Measurements from ENCODE around the gene APOL2.
"Not testable (repeated sequence)": the region's sequence is repeated elsewhere in the genome, so short reads cannot be mapped to it uniquely, and the experiment has no call there.

Gene APOL2

DNA sequence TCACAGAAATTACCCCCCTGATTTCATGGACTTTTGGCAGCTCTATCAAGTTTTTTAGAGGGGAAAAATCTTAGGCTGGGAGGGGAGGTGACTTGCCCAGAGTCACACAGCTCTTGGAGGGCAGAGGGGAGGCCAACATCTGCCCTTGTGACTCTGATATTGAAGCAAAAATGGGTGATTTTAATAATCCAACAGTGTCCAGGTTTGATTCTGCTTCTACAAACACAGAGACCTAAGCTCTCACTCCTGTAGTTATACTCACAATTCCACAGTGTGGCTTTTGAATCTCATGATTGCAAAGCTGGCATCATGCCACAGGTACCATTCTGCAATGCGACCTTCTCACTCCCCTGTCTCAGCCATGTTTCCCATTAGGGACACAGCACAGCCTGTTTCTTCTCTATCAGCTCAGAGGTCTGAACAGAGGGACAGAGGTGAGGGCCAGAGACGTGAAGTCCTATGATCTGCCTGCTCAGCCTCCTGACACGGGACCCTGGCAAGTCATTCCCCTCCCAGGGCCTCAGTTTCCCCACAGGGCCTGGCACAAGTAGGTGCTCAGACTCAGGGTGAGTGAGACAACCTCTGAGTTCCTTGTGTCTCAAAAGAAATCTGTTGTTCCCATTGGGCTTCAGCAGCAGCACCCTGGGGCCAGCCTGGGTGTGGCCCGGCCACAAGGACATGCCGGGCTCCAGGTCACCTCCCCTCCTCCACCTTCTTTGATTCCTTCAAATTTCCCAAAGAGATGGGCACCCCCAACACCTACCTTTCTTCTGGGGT lies 766 bp downstream of the APOL2 start:
- no peak for DNase-seq

DNA sequence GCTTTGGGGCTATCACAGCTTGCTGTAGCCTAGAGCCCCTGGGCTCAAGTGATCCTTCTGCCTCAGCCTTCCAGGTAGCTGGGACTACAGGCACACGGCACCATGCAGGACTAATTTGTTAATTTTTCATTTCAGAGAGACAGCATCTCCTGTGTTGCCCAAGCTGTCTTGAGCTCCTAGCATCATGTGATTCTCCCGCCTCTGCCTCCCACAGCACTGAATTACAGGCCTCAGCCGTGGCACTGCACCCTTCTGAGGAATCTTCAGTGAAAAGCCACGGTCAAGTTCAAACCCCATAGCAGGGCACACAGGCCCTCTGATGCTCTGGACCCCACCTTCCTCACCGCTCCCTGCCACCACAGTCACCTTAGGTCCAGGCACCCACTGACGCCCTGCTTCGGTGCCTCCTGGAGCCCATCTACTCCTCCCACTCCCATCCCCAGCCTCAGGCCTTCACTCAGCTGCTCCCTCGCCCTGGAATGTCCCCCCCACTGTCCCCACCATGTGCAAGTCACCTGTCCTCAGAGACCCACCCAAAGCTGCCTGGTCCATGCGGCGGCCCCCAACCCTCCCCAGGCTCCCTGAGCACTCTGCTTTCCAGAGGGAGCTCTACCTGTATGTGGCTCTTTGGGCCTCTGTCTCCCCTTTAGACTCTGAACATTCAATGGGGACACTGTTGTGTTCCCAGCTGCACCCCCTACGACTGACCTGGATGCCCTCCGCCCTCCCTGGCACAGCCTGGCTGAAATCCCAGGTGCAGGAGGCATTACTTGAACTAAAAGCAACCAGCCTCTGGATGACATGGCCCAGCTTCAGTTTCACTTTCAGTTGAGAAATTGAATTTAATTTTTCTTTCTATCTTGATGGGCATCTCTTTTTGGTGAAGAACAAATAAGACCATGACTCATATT lies 1.6 kb downstream of the APOL2 start:
- DNase-seq: no peak

DNA sequence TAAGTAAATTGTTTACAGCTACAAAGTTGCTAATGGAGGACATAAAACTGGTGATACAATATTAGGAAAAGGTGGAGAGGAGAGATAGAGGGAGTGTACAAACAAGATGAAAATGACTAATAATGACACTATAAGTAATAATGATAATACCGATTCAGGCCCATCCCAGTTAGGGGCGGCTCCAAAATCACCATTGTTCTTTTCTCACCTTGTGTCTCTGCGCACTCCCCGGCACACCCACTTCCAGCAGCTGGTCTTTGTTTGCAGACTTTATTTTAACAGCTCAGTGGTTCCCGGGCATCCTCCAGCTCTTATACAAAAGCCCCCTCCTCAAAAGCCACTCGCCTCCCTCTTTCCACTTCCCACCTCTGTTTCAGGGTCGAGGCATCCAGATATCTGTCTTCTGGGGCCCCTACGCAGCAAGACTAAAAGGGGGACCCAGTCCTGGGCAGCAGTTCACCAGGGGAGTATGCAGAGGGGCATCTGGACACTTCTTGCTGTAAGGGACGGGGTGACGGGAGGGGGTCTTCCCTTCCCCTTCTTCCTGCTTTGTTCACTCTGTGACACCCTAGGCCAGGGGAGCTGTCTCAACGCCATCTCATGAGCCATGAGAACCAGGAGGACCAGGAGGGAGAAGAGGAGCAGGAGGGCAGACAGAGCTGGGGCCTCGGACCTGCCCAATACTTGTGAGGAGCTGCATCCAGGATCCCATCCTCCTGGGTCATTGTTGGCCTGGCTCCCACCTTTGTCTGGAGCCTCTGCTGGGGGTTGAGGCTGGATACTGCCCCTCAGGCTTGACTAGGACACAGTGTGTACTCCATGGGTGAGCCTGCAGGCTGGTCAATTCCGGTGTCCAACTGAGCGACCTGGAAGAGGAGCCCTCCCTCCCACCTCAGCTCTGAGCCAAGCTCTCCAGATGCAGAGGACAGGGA lies 2.7 kb downstream of the APOL2 start:
- no peak for DNase-seq

- no peak for DNase-seq
Measured at GRCh38 chr22:36235585-36235984, 3.7 kb downstream of the APOL2 start.

DNA sequence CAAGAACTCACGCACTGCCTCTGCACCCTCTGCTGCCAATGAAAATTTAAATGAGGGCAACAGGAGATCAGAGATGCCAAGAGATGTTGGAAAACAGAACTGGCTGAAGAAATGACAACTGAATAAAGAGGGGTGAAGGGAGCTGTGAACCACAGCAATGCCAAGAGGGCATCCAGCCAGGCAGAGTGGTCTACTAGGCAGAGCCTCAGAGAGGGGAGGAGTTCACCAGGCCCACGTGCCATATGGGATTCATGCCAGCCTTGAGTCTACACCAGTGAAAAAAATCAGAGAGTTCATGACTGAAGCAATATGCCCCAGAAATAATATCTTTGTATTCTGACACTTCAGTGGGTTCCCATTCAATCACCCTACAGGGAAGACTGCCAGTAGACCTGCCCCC lies 4.4 kb downstream of the APOL2 start:
- no peak for DNase-seq

DNA sequence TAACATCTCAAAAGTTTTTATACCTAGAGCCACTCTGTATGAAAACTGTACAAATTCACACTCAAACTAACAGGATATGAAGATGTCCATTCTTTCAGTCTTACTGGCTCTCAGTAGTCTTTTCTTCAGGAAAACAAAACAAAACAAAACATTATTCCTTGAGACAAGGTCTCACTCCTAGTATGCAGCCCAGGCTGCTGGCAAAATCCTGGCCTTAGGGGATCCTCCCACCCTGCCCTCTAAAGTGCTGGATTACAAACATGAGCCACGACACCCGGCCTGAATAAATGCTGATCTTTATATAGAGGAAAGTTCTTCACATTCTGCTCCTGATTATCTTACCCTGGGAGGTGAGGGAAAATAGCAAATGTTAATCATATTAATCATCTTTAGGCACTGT lies 5.1 kb downstream of the APOL2 start:
- DNase-seq: no peak

- no peak for DNase-seq
Measured at GRCh38 chr22:36233796-36234195, 5.5 kb downstream of the APOL2 start.

DNA sequence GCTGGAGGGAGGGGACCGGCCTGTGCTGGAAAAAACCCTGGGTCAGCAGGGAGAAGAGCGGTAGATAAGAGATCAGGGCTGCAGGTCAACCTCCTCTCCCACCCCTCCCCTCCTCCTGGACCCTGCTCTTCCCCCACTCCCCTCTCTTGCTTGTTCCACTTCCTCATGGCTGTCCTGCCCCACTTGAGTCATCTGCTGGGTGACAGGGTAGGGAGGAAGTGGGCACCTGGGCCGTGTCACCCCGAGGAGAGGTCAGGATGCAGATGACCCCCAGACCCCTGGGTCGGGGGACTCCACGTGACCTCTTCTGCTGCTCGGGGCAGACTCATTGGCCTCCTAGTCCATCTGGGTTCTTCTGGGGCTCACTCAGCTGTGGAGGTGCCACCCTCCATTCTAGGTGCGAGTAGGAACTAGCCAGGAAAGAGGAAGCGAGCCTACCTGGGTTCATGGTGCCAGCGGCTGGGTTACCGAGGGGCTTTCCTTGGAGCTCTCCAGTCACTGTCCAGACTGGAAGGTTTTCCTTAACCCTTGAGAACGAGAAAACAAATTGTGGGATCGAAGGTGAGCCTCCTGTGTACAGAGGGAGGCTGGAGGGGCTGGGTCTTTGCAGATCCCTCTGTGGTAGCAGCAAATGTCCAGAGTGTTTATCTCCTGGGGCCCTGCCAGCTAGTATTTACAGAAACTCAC lies 6.5 kb downstream of the APOL2 start:
- no peak for DNase-seq

GRCh38 chr22:36231051-36231450 lies 8.3 kb downstream of the APOL2 start:
- not testable (repeated sequence) for DNase-seq

GRCh38 chr22:36229649-36230048 lies 9.7 kb downstream of the APOL2 start:
- not testable (repeated sequence) for DNase-seq

DNA sequence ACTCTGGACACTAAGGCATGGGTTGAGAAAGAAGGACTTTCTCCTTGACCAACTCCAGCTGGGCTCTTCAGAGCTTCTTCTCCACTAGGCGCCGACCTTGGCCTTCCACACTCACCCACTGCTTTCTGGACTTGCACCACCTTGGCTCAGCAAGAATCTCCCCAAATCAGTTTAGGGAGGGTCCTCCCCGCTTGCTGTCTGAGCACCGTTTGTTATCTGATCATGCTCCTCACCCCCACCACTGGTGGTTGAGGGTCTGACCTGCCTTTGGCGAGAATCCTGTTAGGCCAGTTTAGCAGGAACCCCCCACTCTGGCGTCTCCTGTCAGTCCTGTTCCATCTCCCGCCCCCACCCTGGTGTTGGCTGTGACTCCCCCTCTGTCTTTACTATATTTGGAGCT lies 10.4 kb downstream of the APOL2 start:
- DNase-seq: no peak

DNA sequence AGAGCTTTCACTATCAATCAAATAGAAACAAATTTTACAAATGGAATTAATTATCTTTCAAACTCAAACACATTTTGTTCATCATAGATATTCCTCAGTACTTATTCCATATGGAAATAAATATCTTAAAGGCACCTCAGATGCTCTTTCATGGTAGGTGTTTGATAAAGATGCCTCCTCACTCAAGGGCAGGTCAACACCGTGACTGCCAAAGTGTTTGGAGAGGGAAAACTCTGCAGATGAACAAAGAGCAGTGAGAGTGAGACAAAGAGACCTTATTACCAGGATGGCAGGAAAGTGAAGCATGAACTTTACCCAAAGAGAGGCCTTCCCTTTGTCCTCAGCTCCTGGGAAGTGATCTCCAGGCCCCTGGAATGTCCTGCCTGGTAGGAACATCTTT lies 11.0 kb downstream of the APOL2 start:
- not testable (repeated sequence) for DNase-seq

- DNase-seq: no peak
Measured at GRCh38 chr22:36227806-36228205, 11.5 kb downstream of the APOL2 start.

DNA sequence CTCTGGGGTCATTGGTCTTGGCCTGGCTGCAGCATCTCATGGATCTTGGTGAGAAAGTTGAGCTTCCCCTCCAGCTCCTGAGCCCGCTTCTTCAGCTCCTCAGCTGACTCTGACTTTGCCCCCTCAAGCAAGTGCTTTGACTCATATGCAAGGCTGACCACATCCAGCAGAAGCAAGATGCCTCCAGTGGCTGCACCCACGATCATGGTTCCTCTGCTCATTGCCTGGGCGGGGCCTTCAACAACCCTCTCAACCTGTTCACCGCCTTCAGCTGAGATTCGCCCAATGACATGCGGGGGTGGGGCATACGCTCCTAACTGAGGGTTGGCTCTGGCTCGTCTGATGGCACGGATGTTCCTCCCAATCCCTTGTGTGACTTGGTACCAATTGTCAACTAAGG lies 11.9 kb downstream of the APOL2 start:
- DNase-seq: no peak

- no peak for DNase-seq
Measured at GRCh38 chr22:36226189-36226588, 13.1 kb downstream of the APOL2 start.

DNA sequence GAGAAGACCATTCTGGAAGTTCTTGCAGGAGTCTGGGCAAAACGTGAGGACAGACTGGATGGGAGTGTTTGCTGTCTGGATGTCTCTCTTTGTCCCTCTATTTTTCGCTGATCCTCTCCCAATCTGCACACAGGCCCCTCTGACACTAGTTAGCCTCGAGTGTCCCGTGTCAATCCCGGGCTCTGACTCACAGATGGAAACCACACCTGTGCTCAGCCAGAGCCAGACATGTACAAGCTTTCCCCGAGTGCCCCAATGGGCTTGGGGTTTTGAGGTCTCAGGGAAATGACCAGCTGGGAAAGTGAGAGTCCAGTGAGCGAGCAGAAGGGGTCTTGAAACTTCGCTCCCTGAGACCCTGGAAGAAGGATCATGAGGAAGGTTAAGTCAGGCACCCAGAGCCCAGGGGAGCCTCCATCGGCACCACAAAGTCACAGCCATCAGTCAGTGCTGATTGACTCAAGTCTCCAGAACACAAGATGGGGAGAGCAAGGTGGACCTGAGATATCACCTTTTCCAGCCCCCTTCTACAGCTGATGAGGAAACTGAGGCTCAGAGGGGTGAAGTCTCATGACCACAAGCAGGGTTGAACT lies 13.9 kb downstream of the APOL2 start:
- DNase-seq: no peak

DNA sequence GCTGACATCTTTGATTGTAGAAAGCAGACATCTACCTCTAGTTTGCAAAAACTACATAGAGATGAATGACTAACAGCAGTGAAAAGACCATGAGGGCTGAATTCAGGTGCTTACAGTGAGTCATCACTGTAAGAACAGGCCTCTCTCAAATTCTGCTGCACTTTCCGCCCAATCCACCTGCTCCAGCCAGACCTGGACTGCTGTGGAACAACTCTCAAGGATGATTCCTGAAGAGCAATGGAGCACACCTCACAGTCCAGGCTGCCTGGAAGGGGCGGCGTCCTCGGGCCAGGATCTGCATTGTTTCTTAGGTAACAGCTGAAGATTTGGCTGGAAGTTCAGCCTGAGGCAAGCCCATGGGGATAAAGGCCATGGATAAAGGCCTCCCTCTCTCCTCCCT lies 15.1 kb downstream of the APOL2 start:
- no peak for DNase-seq

GRCh38 chr22:36223504-36223903 lies 15.8 kb downstream of the APOL2 start:
- DNase-seq: no peak

GRCh38 chr22:36222887-36223450 lies 16.4 kb downstream of the APOL2 start:
- no peak for DNase-seq

GRCh38 chr22:36221799-36222751 lies 17.3 kb downstream of the APOL2 start:
- peak; percentile 7 to 27 for DNase-seq

All from hippocampal formation (tissue), 2 donors.